Adrenal gland (tissue), 5 donors: ENCODE results near the gene FCF1.

Experiments
- CTCF ChIP-seq, 6 experiments: fragments of 450-650 bp in 4 of 6; fragments of 200-600 bp in 2 of 6; sonication (generic) in 1 of 6; IDR thresholded peaks; 1 replicate in 5 of 6; 2 replicates in 1 of 6; pipeline versions ENCODE4 v1.5.1 to v1.8.0; 2016 to 2021; ENCODE audit warnings: antibody characterized with exemption in 6 of 6, mild to moderate bottlenecking in 2 of 6, moderate library complexity in 1 of 6
- POLR2A ChIP-seq, 2 donors: fragments of 450-650 bp; IDR thresholded peaks; one replicate each; pipeline ENCODE4 v1.6.1; 2017; ENCODE audit warnings: antibody characterized with exemption in 2 of 2, mild to moderate bottlenecking in 2 of 2, moderate library complexity in 1 of 2
- donor health status: DM: no; HTN: no; CAD: no.

- TF ChIP-seq CTCF (IDR thresholded peaks at IDR 0.05) (no peak), POLR2A (IDR thresholded peaks at IDR 0.05) (no peak)
Measured at GRCh38 chr14:74786796-74787315, 73.9 kb downstream of the FCF1 start.
